Gastrocnemius medialis (tissue), 4 donors: ENCODE results near the gene ZBTB7B. TPM values are rescaled to one million over a fixed set of nuclear protein-coding genes. Genes with fewer than 3 reads are reported as not detected.
A peak's percentile ranks its signal among the peaks of the same experiment; 100 is the strongest.

ENCODE experiments used
- ATAC-seq, 2 donors: fragments of 150-250 bp; one replicate each; pipeline ENCODE4 v1.9.1; 2016
- DNase-seq, 2 donors: peaks; one replicate each; pipeline ENCODE4 v3.0.0-alpha.2; 2019
- H3K27ac ChIP-seq, 4 donors: fragments of 200-600 bp; sonication (generic); 1 replicate in 1 of 4; 2 replicates in 3 of 4; pipeline ENCODE4 v1.5.1; 2016 to 2018; ENCODE audit warnings: mild to moderate bottlenecking in 2 of 4, moderate library complexity in 1 of 4
- H3K27me3 ChIP-seq, 3 donors: fragments of 200-600 bp; sonication (generic) in 2 of 3; 1 replicate in 1 of 3; 2 replicates in 2 of 3; pipeline versions ENCODE4 v1.5.1 to v1.6.0; 2016 to 2019; ENCODE audit warnings: mild to moderate bottlenecking in 1 of 3, moderate library complexity in 1 of 3
- H3K36me3 ChIP-seq, 2 donors: fragments of 200-600 bp; sonication (generic) in 1 of 2; one replicate each; pipeline ENCODE4 v1.5.1; 2017 to 2018
- H3K4me1 ChIP-seq, 2 donors: fragments of 200-600 bp; sonication (generic) in 1 of 2; one replicate each; pipeline ENCODE4 v1.5.1; 2016 to 2017; ENCODE audit warnings: mild to moderate bottlenecking in 2 of 2
- H3K4me3 ChIP-seq, 4 donors: fragments of 200-600 bp; sonication (generic) in 3 of 4; 1 replicate in 1 of 4; 2 replicates in 3 of 4; pipeline ENCODE4 v1.5.1; 2016 to 2019; ENCODE audit warnings: mild to moderate bottlenecking in 2 of 4
- H3K9me3 ChIP-seq, 3 donors: fragments of 200-600 bp; sonication (generic) in 2 of 3; 1 replicate in 1 of 3; 2 replicates in 2 of 3; pipeline ENCODE4 v1.5.1; 2016 to 2019
- POLR2A ChIP-seq, 2 donors: fragments of 450-650 bp; IDR thresholded peaks; one replicate each; pipeline ENCODE4 v1.6.1; 2017; ENCODE audit warnings: antibody characterized with exemption in 2 of 2, mild to moderate bottlenecking in 2 of 2, moderate library complexity in 2 of 2
- in situ Hi-C, 4 donors: fragments of 200-750 bp; cut with MboI; loops; one replicate each; pipeline versions ENCODE4 v1.15.0 to v1.8.0; 2017; ENCODE audit warnings: low sequenced_read_pairs in 4 of 4
- intact Hi-C: fragments of 100-400 bp; cut with DNase I; formaldehyde crosslinking; loops from one replicate; pipeline ENCODE4 v1.15.1; 2023; ENCODE audit warnings: low total_unique reads
- total RNA-seq, 4 donors: library from RNA; depleted of rRNA; stranded (reverse); fragments of >200 nt; gene quantifications; one replicate each; pipeline versions ENCODE4 v1.1.0 to v1.2.3, GENCODE V29; 2016
- TF ChIP-seq, protein P1 (sequence below), 5 experiments: fragments of 450-650 bp in 3 of 5; fragments of 200-600 bp in 2 of 5; sonication (generic) in 2 of 5; IDR thresholded peaks in 4 of 5; conservative IDR thresholded peaks in 1 of 5; 1 replicate in 4 of 5; 2 replicates in 1 of 5; pipeline ENCODE4 v1.5.1; 2016 to 2019; ENCODE audit warnings: antibody characterized with exemption in 5 of 5, mild to moderate bottlenecking in 3 of 5, moderate library complexity in 3 of 5

ZBTB7B gene
- total RNA-seq, 4 donors from 2014 or later: 61.3 to 100 (median 73.1) TPM

DNA sequence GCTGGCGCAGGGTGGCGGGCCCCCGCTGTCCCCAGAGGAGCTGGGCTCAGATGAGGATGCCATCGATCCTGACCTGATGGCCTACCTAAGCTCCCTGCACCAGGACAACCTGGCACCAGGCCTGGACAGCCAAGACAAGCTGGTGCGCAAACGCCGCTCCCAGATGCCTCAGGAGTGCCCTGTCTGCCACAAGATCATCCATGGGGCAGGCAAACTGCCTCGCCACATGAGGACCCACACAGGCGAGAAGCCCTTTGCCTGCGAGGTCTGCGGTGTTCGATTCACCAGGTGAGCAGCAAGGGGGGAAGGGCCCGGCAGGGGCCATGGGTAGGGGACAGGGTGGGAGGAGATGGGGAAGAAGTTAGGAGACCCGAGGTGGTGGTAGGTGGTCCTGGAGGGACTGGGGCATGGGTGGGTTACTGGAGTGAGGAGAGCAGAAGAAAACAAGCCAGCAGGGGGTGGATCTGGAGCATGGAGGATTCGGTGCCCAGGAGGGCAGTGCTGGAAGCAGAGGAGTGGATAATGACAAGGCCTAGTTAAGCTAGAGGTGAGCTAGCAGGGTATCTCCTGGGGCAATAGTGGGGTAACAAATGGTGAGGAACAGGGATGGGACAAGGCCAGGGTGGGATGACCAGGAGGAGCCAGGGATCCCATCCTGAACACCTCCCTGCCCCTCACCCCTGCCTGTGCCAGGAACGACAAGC lies 13.1 kb downstream of the ZBTB7B start:
- Histone ChIP-seq H3K9me3 (no peaks in the 10 kb centered on the region), H3K27ac (peak overlapping the region; percentile 80 to 95 (median 86)), H3K36me3 (peaks cover 0 to 13% of the 10 kb centered on the region in 2 donors), H3K27me3 (no peaks in the 10 kb centered on the region), H3K4me1 (peaks cover 36 to 42% of the 10 kb centered on the region in 2 donors), H3K4me3 (no peak overlapping the region)
- ATAC-seq (no peak), DNase-seq (peak in 1 of 2 donors; percentile 41)
- intact Hi-C loops (loop anchor here (2.0 kb wide), 2 partner anchors 35 to 69 kb away; partner anchors contain the start of gene ADAM15), in situ Hi-C loops (loop anchor here in 2 of 4 donors (10.0 kb wide), 1 partner anchor 51 kb away; the partner anchor contains the start of gene PYGO2 (in 2 of the 2))
- TF ChIP-seq, protein P1, sequence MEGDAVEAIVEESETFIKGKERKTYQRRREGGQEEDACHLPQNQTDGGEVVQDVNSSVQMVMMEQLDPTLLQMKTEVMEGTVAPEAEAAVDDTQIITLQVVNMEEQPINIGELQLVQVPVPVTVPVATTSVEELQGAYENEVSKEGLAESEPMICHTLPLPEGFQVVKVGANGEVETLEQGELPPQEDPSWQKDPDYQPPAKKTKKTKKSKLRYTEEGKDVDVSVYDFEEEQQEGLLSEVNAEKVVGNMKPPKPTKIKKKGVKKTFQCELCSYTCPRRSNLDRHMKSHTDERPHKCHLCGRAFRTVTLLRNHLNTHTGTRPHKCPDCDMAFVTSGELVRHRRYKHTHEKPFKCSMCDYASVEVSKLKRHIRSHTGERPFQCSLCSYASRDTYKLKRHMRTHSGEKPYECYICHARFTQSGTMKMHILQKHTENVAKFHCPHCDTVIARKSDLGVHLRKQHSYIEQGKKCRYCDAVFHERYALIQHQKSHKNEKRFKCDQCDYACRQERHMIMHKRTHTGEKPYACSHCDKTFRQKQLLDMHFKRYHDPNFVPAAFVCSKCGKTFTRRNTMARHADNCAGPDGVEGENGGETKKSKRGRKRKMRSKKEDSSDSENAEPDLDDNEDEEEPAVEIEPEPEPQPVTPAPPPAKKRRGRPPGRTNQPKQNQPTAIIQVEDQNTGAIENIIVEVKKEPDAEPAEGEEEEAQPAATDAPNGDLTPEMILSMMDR (IDR thresholded peaks at IDR 0.05 in 4 of 5, conservative IDR thresholded peaks at IDR 0.05 in 1 of 5): no peak
- TF ChIP-seq POLR2A (IDR thresholded peaks at IDR 0.05): no peak

DNA sequence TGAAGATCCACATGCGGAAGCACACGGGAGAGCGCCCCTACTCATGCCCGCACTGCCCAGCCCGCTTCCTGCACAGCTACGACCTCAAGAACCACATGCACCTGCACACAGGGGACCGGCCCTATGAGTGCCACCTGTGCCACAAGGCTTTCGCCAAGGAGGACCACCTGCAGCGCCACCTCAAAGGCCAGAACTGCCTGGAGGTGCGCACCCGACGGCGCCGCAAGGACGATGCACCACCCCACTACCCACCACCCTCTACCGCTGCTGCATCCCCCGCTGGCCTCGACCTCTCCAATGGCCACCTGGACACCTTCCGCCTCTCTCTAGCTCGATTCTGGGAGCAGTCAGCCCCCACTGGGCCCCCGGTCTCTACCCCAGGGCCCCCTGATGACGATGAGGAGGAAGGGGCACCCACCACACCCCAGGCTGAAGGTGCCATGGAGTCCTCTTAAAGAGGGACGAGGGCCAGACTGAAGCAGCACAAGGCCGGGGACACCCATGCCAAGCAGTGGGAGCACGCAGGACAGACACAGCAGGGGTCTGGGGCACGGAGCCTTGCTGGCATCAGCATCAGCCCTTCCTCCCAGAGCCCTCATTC lies 13.7 kb downstream of the ZBTB7B start:
- Histone ChIP-seq H3K4me3 (peak overlapping the region in 2 of 4 donors; percentile 48 to 51), H3K36me3 (peaks cover 0 to 13% of the 10 kb centered on the region in 2 donors), H3K4me1 (peaks cover 30 to 36% of the 10 kb centered on the region in 2 donors), H3K27ac (peak overlapping the region; percentile 80 to 95 (median 86)), H3K9me3 (no peaks in the 10 kb centered on the region), H3K27me3 (no peaks in the 10 kb centered on the region)
- in situ Hi-C loops (loop anchor here in 2 of 4 donors (10.0 kb wide), 1 partner anchor 52 kb away; the partner anchor contains the start of gene PYGO2 (in 2 of the 2)), intact Hi-C loops (loop anchor here (2.0 kb wide), 2 partner anchors 34 to 68 kb away; partner anchors contain the start of gene ADAM15)
- TF ChIP-seq, protein P1 (IDR thresholded peaks at IDR 0.05 in 4 of 5, conservative IDR thresholded peaks at IDR 0.05 in 1 of 5): no peak
- no peak for TF ChIP-seq POLR2A (IDR thresholded peaks at IDR 0.05)
- ATAC-seq (no peak), DNase-seq (peak in 1 of 2 donors; percentile 39)

DNA sequence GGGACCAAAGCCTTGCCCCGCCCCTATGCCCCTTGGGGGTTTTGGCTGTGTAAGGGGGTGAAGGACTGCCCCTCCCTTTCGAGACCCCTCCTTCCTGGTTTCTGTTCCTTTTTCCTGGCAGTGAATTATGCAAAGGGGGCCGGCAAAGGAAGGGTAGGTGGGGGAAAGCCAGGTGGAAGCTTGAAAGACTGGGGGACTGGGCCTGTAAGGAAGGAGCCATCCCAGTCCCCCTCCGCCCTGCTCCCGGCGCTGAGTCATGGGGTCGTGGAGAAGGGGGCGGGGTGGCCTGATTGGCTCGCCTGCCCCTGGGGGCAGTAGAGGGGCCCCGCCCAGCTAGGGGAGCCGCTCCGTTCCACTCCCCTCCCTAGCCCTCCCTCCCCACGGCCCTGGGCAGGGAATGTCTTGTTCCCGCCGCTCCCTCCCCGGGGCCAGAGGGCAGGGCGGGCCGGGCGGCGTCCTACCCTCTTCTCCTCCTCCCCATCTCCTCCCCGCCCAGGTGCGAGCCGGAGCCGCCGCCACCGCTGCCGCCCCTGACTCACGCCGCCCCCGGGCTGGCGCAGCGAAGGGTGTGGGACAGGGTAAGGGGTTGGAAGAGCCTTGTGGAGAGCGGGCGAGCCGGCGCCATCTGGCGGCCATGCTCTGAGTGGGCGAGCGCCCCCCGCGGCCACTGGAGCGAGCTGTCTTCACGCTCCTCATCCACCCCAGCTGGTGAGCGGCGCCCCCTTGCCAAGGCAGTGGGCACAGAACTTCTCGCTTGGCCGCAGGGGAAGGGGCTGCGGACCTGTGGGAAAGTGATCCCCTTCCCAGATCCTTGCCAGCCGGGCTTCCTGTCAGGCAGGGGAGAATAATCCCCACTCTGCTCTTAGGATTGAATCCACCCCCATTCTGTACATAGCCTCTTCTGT lies 14.7 kb downstream of the ZBTB7B start:
- H3K9me3 ChIP-seq: no peaks in the 10 kb centered on the region
- H3K36me3 ChIP-seq: peaks cover 0 to 13% of the 10 kb centered on the region in 2 donors
- peaks cover 21 to 26% of the 10 kb centered on the region in 2 donors for H3K4me1 ChIP-seq
- in situ Hi-C loops: loop anchor here in 2 of 4 donors (10.0 kb wide), 1 partner anchor 52 kb away; the partner anchor contains the start of gene PYGO2 (in 2 of the 2)
- peak; percentile 70 to 90 for DNase-seq
- peak overlapping the region; percentile 48 to 52 (median 50) for H3K4me3 ChIP-seq
- intact Hi-C loops: loop anchor here (1.0 to 2.0 kb wide), 4 partner anchors 15 to 68 kb away; partner anchors contain the start of genes ADAM15, PYGO2 and ZBTB7B
- TF ChIP-seq, protein P1 (IDR thresholded peaks at IDR 0.05 in 4 of 5, conservative IDR thresholded peaks at IDR 0.05 in 1 of 5): peak; percentile 96 to 100 (median 97)
- peak; percentile 37 to 47 for TF ChIP-seq POLR2A (IDR thresholded peaks at IDR 0.05)
- peak; percentile 84 to 88 for ATAC-seq
- no peaks in the 10 kb centered on the region for H3K27me3 ChIP-seq
- H3K27ac ChIP-seq: peak overlapping the region; percentile 80 to 95 (median 86)

DNA sequence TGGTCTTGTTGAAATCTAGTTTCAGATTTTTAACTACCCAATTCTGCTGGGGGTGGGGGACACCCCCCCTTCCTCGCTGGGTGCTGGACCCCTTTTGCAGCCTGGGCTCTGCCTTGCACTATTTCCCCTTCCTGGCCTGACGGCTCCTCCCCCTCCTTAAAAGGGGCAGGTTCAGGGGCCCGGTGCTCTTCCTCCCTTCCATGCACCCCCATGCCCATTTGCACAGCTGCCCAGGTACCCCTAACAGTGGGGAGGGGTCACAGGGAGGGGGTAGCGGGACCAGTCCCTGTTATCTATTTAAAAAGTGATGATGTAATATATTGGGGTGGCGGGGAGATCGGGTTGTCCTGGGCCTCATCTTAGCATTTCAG lies 15.3 kb downstream of the ZBTB7B start:
- DNase-seq: no peak
- H3K27ac ChIP-seq: peak overlapping the region; percentile 80 to 95 (median 86)
- no peak for ATAC-seq
- no peak for TF ChIP-seq POLR2A (IDR thresholded peaks at IDR 0.05)
- TF ChIP-seq, protein P1 (IDR thresholded peaks at IDR 0.05 in 4 of 5, conservative IDR thresholded peaks at IDR 0.05 in 1 of 5): no peak
- intact Hi-C loops: loop anchor here (1.0 to 2.0 kb wide), 4 partner anchors 16 to 67 kb away; partner anchors contain the start of genes ADAM15, PYGO2 and ZBTB7B
- H3K9me3 ChIP-seq: no peaks in the 10 kb centered on the region
- peaks cover 17 to 20% of the 10 kb centered on the region in 2 donors for H3K4me1 ChIP-seq
- peak overlapping the region; percentile 48 to 52 (median 50) for H3K4me3 ChIP-seq
- peaks cover 0 to 13% of the 10 kb centered on the region in 2 donors for H3K36me3 ChIP-seq
- H3K27me3 ChIP-seq: no peaks in the 10 kb centered on the region
- in situ Hi-C loops: loop anchor here in 2 of 4 donors (10.0 kb wide), 1 partner anchor 53 kb away; the partner anchor contains the start of gene PYGO2 (in 2 of the 2)
